HepG2 (cell line): ENCODE measurements around the gene DDAH2. TPM values are rescaled to one million over a fixed set of nuclear protein-coding genes. Genes with fewer than 3 reads are reported as not detected.

Experiments used
- EZH2 ChIP-seq: conservative IDR thresholded peaks from 2 replicates; pipeline ENCODE4 v1.6.1; 2012; ENCODE audit warnings: mild to moderate bottlenecking, low read depth, low read length, moderate library complexity
- MLX ChIP-seq: IDR thresholded peaks from 2 replicates; pipeline ENCODE4 v1.6.1; 2016
- PRDM15 ChIP-seq: sonication (generic); formaldehyde crosslinking; IDR thresholded peaks from 2 replicates; pipeline ENCODE4 v1.4.0; 2020; ENCODE audit warnings: missing genetic modification reagents
- RAD51 ChIP-seq: fragments of 450-650 bp; IDR thresholded peaks from 2 replicates; pipeline ENCODE4 v1.6.1; 2016; ENCODE audit warnings: borderline replicate concordance
- RXRB ChIP-seq: IDR thresholded peaks from 2 replicates; pipeline ENCODE4 v1.6.1; 2016; ENCODE audit warnings: borderline replicate concordance, missing genetic modification reagents, missing compliant biosample characterization
- SAFB2 ChIP-seq: sonication (generic); formaldehyde crosslinking; IDR thresholded peaks from 2 replicates; pipeline ENCODE4 v1.5.1; 2020; ENCODE audit warnings: missing genetic modification reagents, low read depth, mild to moderate bottlenecking, borderline replicate concordance
- SALL1 ChIP-seq: sonication (generic); formaldehyde crosslinking; IDR thresholded peaks from 2 replicates; pipeline ENCODE4 v1.8.0; 2022; ENCODE audit warnings: mild to moderate bottlenecking, missing genetic modification reagents
- SIN3B ChIP-seq: fragments of 150-350 bp; IDR thresholded peaks from 2 replicates; pipeline ENCODE4 v1.6.1; 2014; ENCODE audit warnings: low read length
- U2AF2 ChIP-seq: fragments of 200-400 bp; formaldehyde crosslinking; IDR thresholded peaks from 2 replicates; pipeline ENCODE4 v1.6.1; 2017; ENCODE audit warnings: low read depth, mild to moderate bottlenecking, low read length
- WIZ ChIP-seq: sonication (generic); formaldehyde crosslinking; IDR thresholded peaks from 2 replicates; pipeline ENCODE4 v1.5.1; 2020; ENCODE audit warnings: mild to moderate bottlenecking, missing genetic modification reagents
- ZFP62 ChIP-seq: sonication (generic); formaldehyde crosslinking; IDR thresholded peaks from 2 replicates; pipeline ENCODE4 v1.4.0; 2020; ENCODE audit warnings: missing genetic modification reagents
- ZMAT3 ChIP-seq: sonication (generic); formaldehyde crosslinking; conservative IDR thresholded peaks from 2 replicates; pipeline ENCODE4 v1.7.0; 2021; ENCODE audit warnings: missing genetic modification reagents
- ZNF230 ChIP-seq: sonication (generic); formaldehyde crosslinking; IDR thresholded peaks from 2 replicates; pipeline ENCODE4 v1.4.0; 2020; ENCODE audit warnings: mild to moderate bottlenecking, missing genetic modification reagents
- ZNF616 ChIP-seq: sonication (generic); formaldehyde crosslinking; IDR thresholded peaks from 2 replicates; pipeline ENCODE4 v1.5.0; 2020; ENCODE audit warnings: low read depth, mild to moderate bottlenecking, missing genetic modification reagents
- ZNF710 ChIP-seq: sonication (generic); formaldehyde crosslinking; IDR thresholded peaks from 2 replicates; pipeline ENCODE4 v1.5.0; 2020; ENCODE audit warnings: mild to moderate bottlenecking, missing genetic modification reagents, borderline replicate concordance
- ZNF761 ChIP-seq: sonication (generic); formaldehyde crosslinking; conservative IDR thresholded peaks from 2 replicates; pipeline ENCODE4 v1.4.0; 2020; ENCODE audit warnings: mild to moderate bottlenecking, missing genetic modification reagents
- ZNF781 ChIP-seq: sonication (generic); formaldehyde crosslinking; IDR thresholded peaks from 2 replicates; pipeline ENCODE4 v1.5.1; 2020; ENCODE audit warnings: borderline replicate concordance, mild to moderate bottlenecking, missing genetic modification reagents; ENCODE audit errors: not compliant biosample characterization
- ZSCAN31 ChIP-seq: sonication (generic); formaldehyde crosslinking; IDR thresholded peaks from 2 replicates; pipeline ENCODE4 v1.5.0; 2020; ENCODE audit warnings: low read depth, mild to moderate bottlenecking, missing genetic modification reagents
- polyA plus RNA-seq, 8 experiments: library from polyadenylated mRNA; depleted of rRNA in 3 of 8; stranded (reverse) in 7 of 8; unstranded in 1 of 8; fragments of >200 nt; fragmentation: Illumina TruSeq in 4 of 8; extraction: Trizol in 4 of 8; gene quantifications; 2 replicates each; pipeline versions ENCODE4 v1.2.1 to v1.2.3, GENCODE V29; 2011 to 2016; ENCODE audit warnings: low read depth in 4 of 8, missing spikeins in 1 of 8, mixed read lengths in 1 of 8; ENCODE audit not compliant: insufficient read depth in 1 of 8
- total RNA-seq, 5 experiments: library from RNA; depleted of rRNA; stranded (reverse); fragments of >200 nt; fragmentation: Illumina TruSeq; extraction: Trizol; gene quantifications; 2 replicates each; pipeline ENCODE4 v1.2.3, GENCODE V29; 2016; ENCODE audit warnings: low read depth in 1 of 5
- TF ChIP-seq, protein P1 (sequence below): sonication (generic); formaldehyde crosslinking; IDR thresholded peaks from 2 replicates; pipeline ENCODE4 v1.8.1; 2022; ENCODE audit warnings: low read depth, mild to moderate bottlenecking, missing genetic modification reagents
- TF ChIP-seq, protein P2 (sequence below): sonication (generic); formaldehyde crosslinking; IDR thresholded peaks from 2 replicates; pipeline ENCODE4 v1.8.1; 2023; ENCODE audit warnings: mild to moderate bottlenecking, moderate library complexity, missing genetic modification reagents

DDAH2 gene
- total and polyA plus RNA-seq, 2 of the 13 experiments (the other 11 are each of a cell fraction or from before 2014, with no cell fraction given): 16.4 to 21.1 TPM

DNA sequence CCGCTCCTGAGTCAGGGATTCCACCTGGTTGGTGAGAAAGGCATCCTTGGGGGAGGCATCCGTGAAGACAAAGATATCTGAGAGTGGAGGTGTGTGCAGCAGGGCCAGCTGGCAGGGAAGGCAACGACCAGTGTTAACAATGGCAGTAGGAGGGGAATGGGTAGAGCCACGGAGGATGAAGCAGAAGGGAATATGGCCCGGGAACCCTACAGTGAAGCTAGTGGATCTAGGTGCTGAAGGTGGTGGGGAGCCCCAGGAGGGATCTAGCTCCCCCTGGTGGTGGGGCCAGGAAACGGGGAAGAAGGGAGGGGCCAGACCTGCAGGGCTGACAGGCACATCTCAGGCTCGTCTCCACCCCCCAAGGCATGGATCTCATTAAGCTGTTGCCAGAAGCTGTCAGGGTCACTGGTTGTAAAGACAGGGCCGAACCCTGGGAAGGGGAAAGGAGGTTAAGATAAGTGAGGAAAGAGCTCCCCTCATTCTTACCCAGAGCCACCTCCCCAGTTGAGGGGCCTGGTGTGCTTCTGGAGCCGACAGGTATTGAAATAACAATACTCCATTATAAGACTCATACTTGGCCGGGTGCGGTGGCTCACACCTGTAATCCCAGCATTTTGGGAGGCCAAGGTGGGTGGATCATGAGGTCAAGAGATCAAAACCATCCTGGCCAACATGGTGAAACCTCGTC is 40.7 kb upstream of the DDAH2 start (continued):
- TF ChIP-seq ZNF710 (CRISPR knock-in tag): peak; percentile 49; the same call in 1 of the 2 replicates
- no peak for TF ChIP-seq ZFP62 (CRISPR knock-in tag)
- TF ChIP-seq U2AF2: no peak
- TF ChIP-seq SAFB2 (CRISPR knock-in tag): no peak
- no peak for TF ChIP-seq PRDM15 (CRISPR knock-in tag)
- no peak for TF ChIP-seq ZNF230 (CRISPR knock-in tag)
- no peak for TF ChIP-seq EZH2
- TF ChIP-seq, protein P1, sequence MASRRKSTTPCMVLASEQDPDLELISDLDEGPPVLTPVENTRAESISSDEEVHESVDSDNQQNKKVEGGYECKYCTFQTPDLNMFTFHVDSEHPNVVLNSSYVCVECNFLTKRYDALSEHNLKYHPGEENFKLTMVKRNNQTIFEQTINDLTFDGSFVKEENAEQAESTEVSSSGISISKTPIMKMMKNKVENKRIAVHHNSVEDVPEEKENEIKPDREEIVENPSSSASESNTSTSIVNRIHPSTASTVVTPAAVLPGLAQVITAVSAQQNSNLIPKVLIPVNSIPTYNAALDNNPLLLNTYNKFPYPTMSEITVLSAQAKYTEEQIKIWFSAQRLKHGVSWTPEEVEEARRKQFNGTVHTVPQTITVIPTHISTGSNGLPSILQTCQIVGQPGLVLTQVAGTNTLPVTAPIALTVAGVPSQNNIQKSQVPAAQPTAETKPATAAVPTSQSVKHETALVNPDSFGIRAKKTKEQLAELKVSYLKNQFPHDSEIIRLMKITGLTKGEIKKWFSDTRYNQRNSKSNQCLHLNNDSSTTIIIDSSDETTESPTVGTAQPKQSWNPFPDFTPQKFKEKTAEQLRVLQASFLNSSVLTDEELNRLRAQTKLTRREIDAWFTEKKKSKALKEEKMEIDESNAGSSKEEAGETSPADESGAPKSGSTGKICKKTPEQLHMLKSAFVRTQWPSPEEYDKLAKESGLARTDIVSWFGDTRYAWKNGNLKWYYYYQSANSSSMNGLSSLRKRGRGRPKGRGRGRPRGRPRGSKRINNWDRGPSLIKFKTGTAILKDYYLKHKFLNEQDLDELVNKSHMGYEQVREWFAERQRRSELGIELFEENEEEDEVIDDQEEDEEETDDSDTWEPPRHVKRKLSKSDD (CRISPR knock-in tag): no peak
- no peak for TF ChIP-seq RAD51
- TF ChIP-seq RXRB (CRISPR knock-in tag): no peak; the same call in 1 of the 2 replicates
- no peak for TF ChIP-seq ZNF616 (CRISPR knock-in tag)
- no peak for TF ChIP-seq ZNF761 (CRISPR knock-in tag)
- no peak for TF ChIP-seq ZNF781 (CRISPR knock-in tag)
- TF ChIP-seq, protein P2, sequence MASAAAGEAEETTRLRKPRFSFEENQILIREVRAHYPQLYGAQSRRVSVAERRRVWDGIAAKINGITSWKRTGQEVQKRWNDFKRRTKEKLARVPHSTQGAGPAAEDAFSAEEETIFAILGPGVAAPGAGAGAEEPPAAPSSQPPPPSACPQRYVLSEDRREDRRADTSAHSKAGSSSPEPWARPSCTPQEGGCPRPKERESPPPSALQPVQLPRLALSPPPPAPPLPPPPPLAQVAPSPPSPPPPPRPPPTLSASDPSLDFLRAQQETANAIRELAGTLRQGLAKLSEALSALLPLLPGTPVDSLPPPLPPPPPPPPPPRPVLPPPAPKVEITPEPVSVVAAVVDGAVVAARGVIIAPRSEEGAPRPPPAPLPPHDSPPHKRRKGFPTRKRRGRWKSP (CRISPR knock-in tag): no peak
- TF ChIP-seq ZMAT3: no peak
- TF ChIP-seq ZSCAN31 (CRISPR knock-in tag): no peak
- no peak for TF ChIP-seq WIZ (CRISPR knock-in tag)
- no peak for TF ChIP-seq SIN3B
- peak; percentile 60; the same call in 1 of the 2 replicates for TF ChIP-seq SALL1 (CRISPR knock-in tag)
- TF ChIP-seq MLX (CRISPR knock-in tag): no peak; the same call in 1 of the 2 replicates
